ENCODE data around the gene EYA2. TPM values are rescaled to one million over a fixed set of nuclear protein-coding genes. Genes with fewer than 3 reads are reported as not detected.

The EYA2 gene
- total RNA-seq, 1 donor from 2014 or later = 1.8 TPM

GRCh38 chr20:47035026-47035590, 140.5 kb downstream of the EYA2 start:
- H3K27ac ChIP-seq = no peak overlapping the region
- peak overlapping the region; percentile 11 for H3K27ac Mint-ChIP-seq
- H3K36me3 ChIP-seq = no peaks in the 10 kb centered on the region

GRCh38 chr20:47036091-47036870, 141.6 kb downstream of the EYA2 start:
- Histone ChIP-seq H3K9ac (no peak overlapping the region), H2AFZ (replicated peaks) (no peak overlapping the region), H3K4me1 (peaks cover 27% of the 10 kb centered on the region), H3K79me2 (ENCODE audit: low read depth) (no peaks in the 10 kb centered on the region), H3K9me3 (ENCODE audit: low read depth) (no peaks in the 10 kb centered on the region), H3F3A (ENCODE audit: low read depth) (peaks cover 12% of the 10 kb centered on the region), H3K36me3 (no peaks in the 10 kb centered on the region), H3K27me3 (no peaks in the 10 kb centered on the region), H3K4me2 (no peak overlapping the region), H3K27ac (no peak overlapping the region), H3K4me3 (no peak overlapping the region), H4K20me1 (ENCODE audit: low read depth) (no peaks in the 10 kb centered on the region)
- H3K36me3 Mint-ChIP-seq = no peaks in the 10 kb centered on the region
- no peak for TF ChIP-seq CTCF (IDR thresholded peaks at IDR 0.05)
- TF ChIP-seq EZH2phosphoT487 (IDR thresholded peaks at IDR 0.05) = no peak
- TF ChIP-seq EZH2 (IDR thresholded peaks at IDR 0.05) = no peak
- H3K27ac Mint-ChIP-seq = no peak overlapping the region
- no peaks in the 10 kb centered on the region for H3K9me3 Mint-ChIP-seq
- peaks cover 21% of the 10 kb centered on the region for H3K4me1 Mint-ChIP-seq
- peaks cover 2% of the 10 kb centered on the region for H3K27me3 Mint-ChIP-seq (ENCODE audit: insufficient read depth, low read depth)
- no peak overlapping the region for H3K4me3 Mint-ChIP-seq
- no peak for DNase-seq (ENCODE audit: low spot score)

More at GRCh38 chr20:47035026-47035590, 140.5 kb downstream of the EYA2 start:
- Histone ChIP-seq H2AFZ (replicated peaks) (no peak overlapping the region), H3K27me3 (no peaks in the 10 kb centered on the region), H3K9me3 (ENCODE audit: low read depth) (no peaks in the 10 kb centered on the region), H3K9ac (no peak overlapping the region), H3F3A (ENCODE audit: low read depth) (peaks cover 12% of the 10 kb centered on the region), H3K4me2 (no peak overlapping the region), H4K20me1 (ENCODE audit: low read depth) (no peaks in the 10 kb centered on the region), H3K79me2 (ENCODE audit: low read depth) (no peaks in the 10 kb centered on the region), H3K4me3 (no peak overlapping the region), H3K4me1 (peaks cover 25% of the 10 kb centered on the region)
- H3K36me3 Mint-ChIP-seq = no peaks in the 10 kb centered on the region
- H3K4me3 Mint-ChIP-seq = no peak overlapping the region
- no peak for TF ChIP-seq EZH2phosphoT487 (IDR thresholded peaks at IDR 0.05)
- no peak for TF ChIP-seq CTCF (IDR thresholded peaks at IDR 0.05)
- no peak for TF ChIP-seq EZH2 (IDR thresholded peaks at IDR 0.05)
- H3K9me3 Mint-ChIP-seq = no peaks in the 10 kb centered on the region
- peaks cover 21% of the 10 kb centered on the region for H3K4me1 Mint-ChIP-seq
- no peak for DNase-seq (ENCODE audit: low spot score)
- peaks cover 2% of the 10 kb centered on the region for H3K27me3 Mint-ChIP-seq (ENCODE audit: insufficient read depth, low read depth)

GRCh38 chr20:47038566-47039560, 144.2 kb downstream of the EYA2 start:
- Histone ChIP-seq H4K20me1 (ENCODE audit: low read depth) (no peaks in the 10 kb centered on the region), H3K4me3 (no peak overlapping the region), H3F3A (ENCODE audit: low read depth) (peaks cover 4% of the 10 kb centered on the region), H2AFZ (replicated peaks) (no peak overlapping the region), H3K4me2 (no peak overlapping the region), H3K4me1 (peaks cover 19% of the 10 kb centered on the region), H3K79me2 (ENCODE audit: low read depth) (no peaks in the 10 kb centered on the region), H3K36me3 (no peaks in the 10 kb centered on the region), H3K9ac (no peak overlapping the region), H3K27ac (no peak overlapping the region), H3K27me3 (no peaks in the 10 kb centered on the region), H3K9me3 (ENCODE audit: low read depth) (no peaks in the 10 kb centered on the region)
- Mint-ChIP-seq H3K9me3 (no peaks in the 10 kb centered on the region), H3K4me1 (peaks cover 8% of the 10 kb centered on the region), H3K27me3 (ENCODE audit: insufficient read depth, low read depth) (no peaks in the 10 kb centered on the region), H3K36me3 (no peaks in the 10 kb centered on the region), H3K4me3 (no peak overlapping the region), H3K27ac (no peak overlapping the region)
- no peak for TF ChIP-seq EZH2 (IDR thresholded peaks at IDR 0.05)
- no peak for TF ChIP-seq CTCF (IDR thresholded peaks at IDR 0.05)
- no peak for TF ChIP-seq EZH2phosphoT487 (IDR thresholded peaks at IDR 0.05)
- no peak for DNase-seq (ENCODE audit: low spot score)
